Measurements from ENCODE around the gene SLC9A7.

DNA sequence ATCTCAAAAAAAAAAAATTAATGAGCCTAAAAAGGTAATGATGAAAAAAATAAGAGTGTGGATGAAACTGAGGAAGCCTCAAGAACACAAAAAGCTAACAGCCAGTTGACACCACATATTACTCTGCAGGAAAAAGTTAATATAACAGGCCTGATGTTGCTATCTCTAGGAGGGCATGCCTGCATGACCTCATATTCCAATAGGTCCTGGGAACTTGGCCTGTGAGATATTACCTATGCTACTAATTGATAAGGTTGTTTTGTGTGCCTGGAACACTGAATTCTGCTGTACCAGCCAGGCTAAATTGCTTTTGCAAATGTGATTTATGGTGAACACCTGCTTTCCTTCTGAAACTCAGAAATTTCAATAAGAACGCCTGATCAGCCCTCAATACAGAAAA, 15.9 kb downstream of the SLC9A7 start:
- TF ChIP-seq RFX5 (IDR thresholded peaks at IDR 0.05; ENCODE audit: low read depth, low read length) (no peak), RAD21 (CRISPR knock-in tag; IDR thresholded peaks at IDR 0.05) (no peak)
- TF ChIP-seq, protein P1, sequence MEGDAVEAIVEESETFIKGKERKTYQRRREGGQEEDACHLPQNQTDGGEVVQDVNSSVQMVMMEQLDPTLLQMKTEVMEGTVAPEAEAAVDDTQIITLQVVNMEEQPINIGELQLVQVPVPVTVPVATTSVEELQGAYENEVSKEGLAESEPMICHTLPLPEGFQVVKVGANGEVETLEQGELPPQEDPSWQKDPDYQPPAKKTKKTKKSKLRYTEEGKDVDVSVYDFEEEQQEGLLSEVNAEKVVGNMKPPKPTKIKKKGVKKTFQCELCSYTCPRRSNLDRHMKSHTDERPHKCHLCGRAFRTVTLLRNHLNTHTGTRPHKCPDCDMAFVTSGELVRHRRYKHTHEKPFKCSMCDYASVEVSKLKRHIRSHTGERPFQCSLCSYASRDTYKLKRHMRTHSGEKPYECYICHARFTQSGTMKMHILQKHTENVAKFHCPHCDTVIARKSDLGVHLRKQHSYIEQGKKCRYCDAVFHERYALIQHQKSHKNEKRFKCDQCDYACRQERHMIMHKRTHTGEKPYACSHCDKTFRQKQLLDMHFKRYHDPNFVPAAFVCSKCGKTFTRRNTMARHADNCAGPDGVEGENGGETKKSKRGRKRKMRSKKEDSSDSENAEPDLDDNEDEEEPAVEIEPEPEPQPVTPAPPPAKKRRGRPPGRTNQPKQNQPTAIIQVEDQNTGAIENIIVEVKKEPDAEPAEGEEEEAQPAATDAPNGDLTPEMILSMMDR (CRISPR knock-in tag; IDR thresholded peaks at IDR 0.05), result no peak

Measured in HepG2 (cell line).